Ishikawa (cell line): Measurements from ENCODE around the gene RGS7.

ENCODE experiments used
- CEBPB ChIP-seq: IDR thresholded peaks from 2 replicates; pipeline ENCODE4 v1.6.1; 2012
- CREB1 ChIP-seq: IDR thresholded peaks from 2 replicates; pipeline ENCODE4 v1.6.1; 2012; ENCODE audit warnings: low read depth
- EGR1 ChIP-seq: IDR thresholded peaks from 2 replicates; pipeline ENCODE4 v1.6.1; 2012
- EP300 ChIP-seq: IDR thresholded peaks from 2 replicates; pipeline ENCODE4 v1.6.1; 2012; ENCODE audit warnings: borderline replicate concordance
- FOXM1 ChIP-seq: IDR thresholded peaks from 2 replicates; pipeline ENCODE4 v1.6.1; 2012; ENCODE audit warnings: low read depth, borderline replicate concordance
- MAX ChIP-seq: IDR thresholded peaks from 2 replicates; pipeline ENCODE4 v1.6.1; 2012
- RAD21 ChIP-seq: IDR thresholded peaks from 2 replicates; pipeline ENCODE4 v1.6.1; 2012; ENCODE audit warnings: low read depth
- TAF1 ChIP-seq: IDR thresholded peaks from 2 replicates; pipeline ENCODE4 v1.6.1; 2012; ENCODE audit warnings: low read depth, mild to moderate bottlenecking
- TCF12 ChIP-seq: IDR thresholded peaks from 2 replicates; pipeline ENCODE4 v1.6.1; 2012; ENCODE audit warnings: low read depth
- TEAD4 ChIP-seq: IDR thresholded peaks from 2 replicates; pipeline ENCODE4 v1.6.1; 2012
- YY1 ChIP-seq: IDR thresholded peaks from 2 replicates; pipeline ENCODE4 v1.6.1; 2012; ENCODE audit warnings: low read depth
- ZBTB7A ChIP-seq: IDR thresholded peaks from 2 replicates; pipeline ENCODE4 v1.6.1; 2012; ENCODE audit warnings: low read depth
- TF ChIP-seq, protein P1 (sequence below): IDR thresholded peaks from 2 replicates; pipeline ENCODE4 v1.6.1; 2012
- TF ChIP-seq, protein P2 (sequence below): IDR thresholded peaks from 2 replicates; pipeline ENCODE4 v1.6.1; 2012; ENCODE audit warnings: low read depth, mild to moderate bottlenecking

- TF ChIP-seq RAD21, result no peak
- TF ChIP-seq TAF1, result no peak
- TF ChIP-seq, protein P1, sequence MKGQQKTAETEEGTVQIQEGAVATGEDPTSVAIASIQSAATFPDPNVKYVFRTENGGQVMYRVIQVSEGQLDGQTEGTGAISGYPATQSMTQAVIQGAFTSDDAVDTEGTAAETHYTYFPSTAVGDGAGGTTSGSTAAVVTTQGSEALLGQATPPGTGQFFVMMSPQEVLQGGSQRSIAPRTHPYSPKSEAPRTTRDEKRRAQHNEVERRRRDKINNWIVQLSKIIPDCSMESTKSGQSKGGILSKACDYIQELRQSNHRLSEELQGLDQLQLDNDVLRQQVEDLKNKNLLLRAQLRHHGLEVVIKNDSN, result no peak
- no peak for TF ChIP-seq EGR1
- TF ChIP-seq CREB1, result no peak
- no peak for TF ChIP-seq TCF12
- TF ChIP-seq, protein P2, sequence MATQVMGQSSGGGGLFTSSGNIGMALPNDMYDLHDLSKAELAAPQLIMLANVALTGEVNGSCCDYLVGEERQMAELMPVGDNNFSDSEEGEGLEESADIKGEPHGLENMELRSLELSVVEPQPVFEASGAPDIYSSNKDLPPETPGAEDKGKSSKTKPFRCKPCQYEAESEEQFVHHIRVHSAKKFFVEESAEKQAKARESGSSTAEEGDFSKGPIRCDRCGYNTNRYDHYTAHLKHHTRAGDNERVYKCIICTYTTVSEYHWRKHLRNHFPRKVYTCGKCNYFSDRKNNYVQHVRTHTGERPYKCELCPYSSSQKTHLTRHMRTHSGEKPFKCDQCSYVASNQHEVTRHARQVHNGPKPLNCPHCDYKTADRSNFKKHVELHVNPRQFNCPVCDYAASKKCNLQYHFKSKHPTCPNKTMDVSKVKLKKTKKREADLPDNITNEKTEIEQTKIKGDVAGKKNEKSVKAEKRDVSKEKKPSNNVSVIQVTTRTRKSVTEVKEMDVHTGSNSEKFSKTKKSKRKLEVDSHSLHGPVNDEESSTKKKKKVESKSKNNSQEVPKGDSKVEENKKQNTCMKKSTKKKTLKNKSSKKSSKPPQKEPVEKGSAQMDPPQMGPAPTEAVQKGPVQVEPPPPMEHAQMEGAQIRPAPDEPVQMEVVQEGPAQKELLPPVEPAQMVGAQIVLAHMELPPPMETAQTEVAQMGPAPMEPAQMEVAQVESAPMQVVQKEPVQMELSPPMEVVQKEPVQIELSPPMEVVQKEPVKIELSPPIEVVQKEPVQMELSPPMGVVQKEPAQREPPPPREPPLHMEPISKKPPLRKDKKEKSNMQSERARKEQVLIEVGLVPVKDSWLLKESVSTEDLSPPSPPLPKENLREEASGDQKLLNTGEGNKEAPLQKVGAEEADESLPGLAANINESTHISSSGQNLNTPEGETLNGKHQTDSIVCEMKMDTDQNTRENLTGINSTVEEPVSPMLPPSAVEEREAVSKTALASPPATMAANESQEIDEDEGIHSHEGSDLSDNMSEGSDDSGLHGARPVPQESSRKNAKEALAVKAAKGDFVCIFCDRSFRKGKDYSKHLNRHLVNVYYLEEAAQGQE, result no peak
- no peak for TF ChIP-seq YY1
- no peak for TF ChIP-seq MAX
- no peak for TF ChIP-seq EP300
- TF ChIP-seq ZBTB7A, result no peak
- TF ChIP-seq TEAD4, result no peak
- TF ChIP-seq FOXM1, result no peak
- TF ChIP-seq CEBPB, result no peak
Measured at GRCh38 chr1:240985081-240985480, 371.9 kb downstream of the RGS7 start.
